Calu3 (cell line): ENCODE measurements around the gene CYTH2. TPM values are rescaled to one million over a fixed set of nuclear protein-coding genes. Genes with fewer than 3 reads are reported as not detected.
"Not testable (repeated sequence)": the region's sequence is repeated elsewhere in the genome, so short reads cannot be mapped to it uniquely, and the experiment has no call there.

Experiments used
- BruUV-seq: library from RNA; stranded (reverse); fragments of 400-500 nt; replicated peaks from 2 replicates; lab custom pipeline; 2021; lab: Mats Ljungman, UMichigan
- CTCF ChIA-PET: fragments of 300-600 bp; sonication (Branson Sonifier 250); formaldehyde crosslinking; loops from one replicate; lab custom pipeline; 2022; ENCODE audit warnings: antibody characterized with exemption; lab: Charles Lee
- DNase-seq: peaks from one replicate; pipeline ENCODE4 v3.0.0; 2022
- H3K27ac Mint-ChIP-seq: one replicate; pipeline ENCODE4 v1.8.0; 2022; ENCODE audit warnings: mixed read lengths; ENCODE audit not compliant: unreplicated experiment
- H3K27me3 Mint-ChIP-seq: one replicate; pipeline ENCODE4 v1.8.0; 2022; ENCODE audit warnings: mixed read lengths; ENCODE audit not compliant: unreplicated experiment
- H3K36me3 Mint-ChIP-seq: one replicate; pipeline ENCODE4 v1.8.0; 2022; ENCODE audit warnings: mild to moderate bottlenecking, moderate library complexity, mixed read lengths; ENCODE audit not compliant: insufficient read depth, unreplicated experiment
- H3K4me1 Mint-ChIP-seq: one replicate; pipeline ENCODE4 v1.8.0; 2022; ENCODE audit warnings: mild to moderate bottlenecking, low read depth, mixed read lengths; ENCODE audit not compliant: unreplicated experiment
- H3K4me3 Mint-ChIP-seq: one replicate; pipeline ENCODE4 v1.8.0; 2022; ENCODE audit warnings: mild to moderate bottlenecking, low read depth, moderate library complexity, mixed read lengths; ENCODE audit not compliant: unreplicated experiment
- H3K9me3 Mint-ChIP-seq: one replicate; pipeline ENCODE4 v1.8.0; 2022; ENCODE audit warnings: low read depth, mixed read lengths; ENCODE audit not compliant: unreplicated experiment
- intact Hi-C: fragments of 100-400 bp; cut with micrococcal nuclease; formaldehyde crosslinking; loops from one replicate; pipeline ENCODE4 v1.10.0; 2022; ENCODE audit not compliant: unreplicated experiment
- total RNA-seq: library from RNA; stranded (reverse); gene quantifications from 2 replicates; pipeline ENCODE4 v1.2.3, GENCODE V29; 2022
- TF ChIP-seq, protein P1 (sequence below): fragments of 200-600 bp; IDR thresholded peaks from one replicate; pipeline ENCODE4 v1.8.0; 2022; ENCODE audit warnings: antibody characterized with exemption; ENCODE audit not compliant: unreplicated experiment

Gene CYTH2
- total RNA-seq, 1 experiment from 2014 or later, result 109 TPM

DNA sequence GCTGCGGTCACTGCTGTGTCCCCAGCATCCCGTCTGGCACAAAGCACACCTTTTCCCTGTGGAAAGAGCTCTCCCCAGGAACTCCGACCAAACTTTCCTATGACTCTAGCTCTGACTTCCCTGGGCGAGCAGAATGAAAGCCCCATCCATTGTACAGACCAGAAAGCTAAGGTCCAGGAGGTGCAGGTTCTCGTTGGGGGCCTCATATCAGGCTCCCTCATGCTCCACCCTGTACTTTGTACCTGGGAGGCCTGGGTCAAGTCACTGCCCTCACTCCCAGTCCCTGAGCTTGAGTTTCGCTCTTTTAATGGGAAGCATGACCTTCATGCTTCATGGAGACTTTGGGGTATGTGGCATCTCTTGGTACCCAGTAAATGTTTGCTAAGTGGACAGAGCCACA is 18.4 kb downstream of the CYTH2 start:
- intact Hi-C loops, result loop anchor here (5.0 to 10.0 kb wide), 2 partner anchors 95 to 153 kb away; no protein-coding TSS in a partner anchor
- TF ChIP-seq, protein P1, sequence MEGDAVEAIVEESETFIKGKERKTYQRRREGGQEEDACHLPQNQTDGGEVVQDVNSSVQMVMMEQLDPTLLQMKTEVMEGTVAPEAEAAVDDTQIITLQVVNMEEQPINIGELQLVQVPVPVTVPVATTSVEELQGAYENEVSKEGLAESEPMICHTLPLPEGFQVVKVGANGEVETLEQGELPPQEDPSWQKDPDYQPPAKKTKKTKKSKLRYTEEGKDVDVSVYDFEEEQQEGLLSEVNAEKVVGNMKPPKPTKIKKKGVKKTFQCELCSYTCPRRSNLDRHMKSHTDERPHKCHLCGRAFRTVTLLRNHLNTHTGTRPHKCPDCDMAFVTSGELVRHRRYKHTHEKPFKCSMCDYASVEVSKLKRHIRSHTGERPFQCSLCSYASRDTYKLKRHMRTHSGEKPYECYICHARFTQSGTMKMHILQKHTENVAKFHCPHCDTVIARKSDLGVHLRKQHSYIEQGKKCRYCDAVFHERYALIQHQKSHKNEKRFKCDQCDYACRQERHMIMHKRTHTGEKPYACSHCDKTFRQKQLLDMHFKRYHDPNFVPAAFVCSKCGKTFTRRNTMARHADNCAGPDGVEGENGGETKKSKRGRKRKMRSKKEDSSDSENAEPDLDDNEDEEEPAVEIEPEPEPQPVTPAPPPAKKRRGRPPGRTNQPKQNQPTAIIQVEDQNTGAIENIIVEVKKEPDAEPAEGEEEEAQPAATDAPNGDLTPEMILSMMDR, result no peak
- peaks cover 66% of the 10 kb centered on the region for H3K36me3 Mint-ChIP-seq
- H3K9me3 Mint-ChIP-seq, result no peaks in the 10 kb centered on the region
- peak overlapping the region; percentile 69 for H3K27ac Mint-ChIP-seq
- BruUV-seq, result no TSS peak
- H3K27me3 Mint-ChIP-seq, result peaks cover 26% of the 10 kb centered on the region
- DNase-seq, result no peak
- H3K4me3 Mint-ChIP-seq, result peak overlapping the region; percentile 19
- peaks cover 51% of the 10 kb centered on the region for H3K4me1 Mint-ChIP-seq
- CTCF ChIA-PET, result interaction anchor here (0.5 to 5.3 kb wide), 13 partner anchors 9 to 166 kb away, joined by 3 to 45 read pairs (median 4); partner anchors contain the start of gene GRWD1

DNA sequence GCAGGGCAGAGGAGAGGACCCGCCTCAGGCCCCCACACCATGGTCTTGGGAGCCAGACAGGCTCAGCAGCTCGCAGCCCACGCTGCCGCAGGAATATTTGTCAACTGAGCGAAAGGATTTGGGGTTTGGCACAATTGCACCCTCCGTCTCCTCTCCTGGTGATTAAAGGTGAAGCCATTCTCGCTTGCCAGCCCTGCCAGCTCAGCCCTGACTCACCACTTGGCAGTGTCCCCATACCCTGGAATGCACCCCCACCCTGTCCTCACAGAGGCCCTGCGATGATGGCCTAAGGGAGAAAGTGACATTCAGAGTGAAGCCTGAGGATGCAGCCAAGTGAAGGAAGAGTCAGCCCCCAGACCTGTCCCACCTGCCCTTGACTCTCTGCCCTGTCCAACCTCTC is 18.8 kb downstream of the CYTH2 start:
- peak overlapping the region; percentile 69 for H3K27ac Mint-ChIP-seq
- peaks cover 69% of the 10 kb centered on the region for H3K36me3 Mint-ChIP-seq
- CTCF ChIA-PET, result interaction anchor here (0.5 to 5.3 kb wide), 13 partner anchors 9 to 166 kb away, joined by 3 to 45 read pairs (median 4); partner anchors contain the start of gene GRWD1
- TF ChIP-seq, protein P1, result no peak
- peak overlapping the region; percentile 19 for H3K4me3 Mint-ChIP-seq
- DNase-seq, result peak; percentile 97
- BruUV-seq, result no TSS peak
- peaks cover 30% of the 10 kb centered on the region for H3K27me3 Mint-ChIP-seq
- intact Hi-C loops, result loop anchor here (5.0 to 10.0 kb wide), 2 partner anchors 94 to 153 kb away; no protein-coding TSS in a partner anchor
- no peaks in the 10 kb centered on the region for H3K9me3 Mint-ChIP-seq
- peaks cover 51% of the 10 kb centered on the region for H3K4me1 Mint-ChIP-seq

DNA sequence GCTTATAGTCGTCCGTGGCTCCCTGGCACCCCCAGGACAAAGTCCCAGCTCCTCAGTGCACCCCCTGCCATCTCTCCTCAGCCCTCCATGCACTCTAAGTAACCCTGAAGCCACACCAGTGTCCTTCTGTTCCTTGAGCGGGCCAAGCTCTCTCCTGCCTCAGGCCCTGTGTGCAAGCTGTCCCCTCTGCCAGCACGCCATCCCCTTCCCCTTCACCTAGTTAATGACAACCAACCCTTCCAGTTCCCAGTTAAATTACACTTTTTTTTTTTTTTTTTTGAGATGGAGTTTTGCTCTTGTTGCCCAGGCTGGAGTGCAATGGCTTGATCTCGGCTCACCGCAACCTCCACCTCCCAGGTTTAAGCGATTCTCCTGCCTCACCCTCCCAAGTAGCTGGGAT is 19.3 kb downstream of the CYTH2 start:
- DNase-seq, H3K9me3 Mint-ChIP-seq, BruUV-seq: not testable (repeated sequence)
- CTCF ChIA-PET, result interaction anchor here (1.1 to 5.3 kb wide), 6 partner anchors 8 to 121 kb away, joined by 3 to 45 read pairs (median 5); partner anchors contain the start of gene GRWD1
- H3K27ac Mint-ChIP-seq, result peak overlapping the region; percentile 69
- intact Hi-C loops, result loop anchor here (5.0 to 10.0 kb wide), 2 partner anchors 94 to 154 kb away; no protein-coding TSS in a partner anchor
- H3K36me3 Mint-ChIP-seq, result peaks cover 73% of the 10 kb centered on the region
- H3K27me3 Mint-ChIP-seq, result peaks cover 34% of the 10 kb centered on the region
- peaks cover 51% of the 10 kb centered on the region for H3K4me1 Mint-ChIP-seq
- peak overlapping the region; percentile 19 for H3K4me3 Mint-ChIP-seq

DNA sequence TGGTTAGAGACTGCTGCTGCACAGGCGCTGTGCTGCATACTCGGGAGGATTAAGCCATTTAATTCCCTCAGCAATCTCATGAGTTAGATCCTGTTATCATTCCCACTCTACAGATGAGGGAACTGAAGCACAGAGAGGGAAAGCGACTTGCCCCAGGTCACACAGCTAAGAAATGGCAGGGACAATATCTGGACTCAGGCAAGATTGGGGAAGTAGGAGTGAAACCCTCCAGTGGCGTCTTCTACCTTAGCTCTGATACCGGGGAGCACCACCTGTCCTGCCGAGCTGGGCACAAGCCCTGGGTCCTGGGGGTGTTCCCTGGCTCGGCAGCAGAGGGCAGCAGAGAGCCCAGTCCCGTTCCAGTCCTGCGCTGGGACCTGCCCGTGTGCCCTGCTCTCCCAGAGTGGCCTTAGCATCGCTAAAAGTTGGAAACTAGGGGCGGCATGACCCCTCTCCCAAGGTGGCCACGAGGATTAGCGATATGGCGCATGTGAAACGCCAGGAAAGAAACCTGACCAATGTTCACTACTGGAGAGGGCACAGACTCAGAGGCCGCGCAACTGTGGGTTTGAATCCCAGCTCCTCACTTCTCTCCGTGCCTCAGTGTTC is 20.5 kb downstream of the CYTH2 start:
- no peak overlapping the region for H3K27ac Mint-ChIP-seq
- H3K36me3 Mint-ChIP-seq, result peaks cover 71% of the 10 kb centered on the region
- no TSS peak for BruUV-seq
- peaks cover 42% of the 10 kb centered on the region for H3K4me1 Mint-ChIP-seq
- no peak overlapping the region for H3K4me3 Mint-ChIP-seq
- peak; percentile 96 for DNase-seq
- CTCF ChIA-PET, result interaction anchor here (0.6 to 5.3 kb wide), 10 partner anchors 16 to 216 kb away, joined by 3 to 45 read pairs (median 3); partner anchors contain the start of gene KDELR1
- intact Hi-C loops, result loop anchor here (5.0 to 10.0 kb wide), 2 partner anchors 93 to 155 kb away; no protein-coding TSS in a partner anchor
- H3K27me3 Mint-ChIP-seq, result peaks cover 43% of the 10 kb centered on the region
- TF ChIP-seq, protein P1, result peak; percentile 91
- H3K9me3 Mint-ChIP-seq, result no peaks in the 10 kb centered on the region
